Body of pancreas (tissue), 4 donors: ENCODE measurements around the gene OR6Q1.

Experiments used
- POLR2A ChIP-seq, 3 donors: fragments of 450-650 bp; IDR thresholded peaks; one replicate each; pipeline ENCODE4 v1.6.1; 2016; ENCODE audit warnings: antibody characterized with exemption in 3 of 3, mild to moderate bottlenecking in 2 of 3
- TF ChIP-seq, protein P1 (sequence below), 7 experiments: fragments of 450-650 bp in 4 of 7; fragments of 200-600 bp in 3 of 7; sonication (generic) in 3 of 7; IDR thresholded peaks; one replicate each; pipeline ENCODE4 v1.5.1; 2016 to 2019; ENCODE audit warnings: antibody characterized with exemption in 7 of 7

DNA sequence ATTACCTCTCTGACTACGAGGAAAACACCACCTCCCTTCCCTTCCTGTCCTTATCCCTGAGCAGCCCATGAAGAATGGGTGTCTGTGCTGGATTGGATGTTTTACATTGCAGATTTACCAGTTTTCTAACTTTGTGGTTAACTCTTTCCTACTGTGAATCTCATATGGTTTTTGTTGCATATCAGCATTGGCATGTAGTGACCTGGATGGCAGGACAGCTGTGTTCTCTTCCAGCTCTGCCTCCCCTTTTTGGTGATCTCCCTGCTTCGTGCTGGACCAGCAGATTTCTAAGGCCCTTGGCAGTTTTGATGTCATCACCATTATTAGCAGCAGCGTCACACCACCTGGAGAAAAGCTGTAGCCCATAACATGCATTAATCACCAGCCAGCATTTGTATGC, 26.7 kb downstream of the OR6Q1 start:
- TF ChIP-seq, protein P1, sequence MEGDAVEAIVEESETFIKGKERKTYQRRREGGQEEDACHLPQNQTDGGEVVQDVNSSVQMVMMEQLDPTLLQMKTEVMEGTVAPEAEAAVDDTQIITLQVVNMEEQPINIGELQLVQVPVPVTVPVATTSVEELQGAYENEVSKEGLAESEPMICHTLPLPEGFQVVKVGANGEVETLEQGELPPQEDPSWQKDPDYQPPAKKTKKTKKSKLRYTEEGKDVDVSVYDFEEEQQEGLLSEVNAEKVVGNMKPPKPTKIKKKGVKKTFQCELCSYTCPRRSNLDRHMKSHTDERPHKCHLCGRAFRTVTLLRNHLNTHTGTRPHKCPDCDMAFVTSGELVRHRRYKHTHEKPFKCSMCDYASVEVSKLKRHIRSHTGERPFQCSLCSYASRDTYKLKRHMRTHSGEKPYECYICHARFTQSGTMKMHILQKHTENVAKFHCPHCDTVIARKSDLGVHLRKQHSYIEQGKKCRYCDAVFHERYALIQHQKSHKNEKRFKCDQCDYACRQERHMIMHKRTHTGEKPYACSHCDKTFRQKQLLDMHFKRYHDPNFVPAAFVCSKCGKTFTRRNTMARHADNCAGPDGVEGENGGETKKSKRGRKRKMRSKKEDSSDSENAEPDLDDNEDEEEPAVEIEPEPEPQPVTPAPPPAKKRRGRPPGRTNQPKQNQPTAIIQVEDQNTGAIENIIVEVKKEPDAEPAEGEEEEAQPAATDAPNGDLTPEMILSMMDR (IDR thresholded peaks at IDR 0.05), result no peak
- no peak for TF ChIP-seq POLR2A (IDR thresholded peaks at IDR 0.05)
